GM12865 (cell line): Measurements from ENCODE around the gene UMODL1.

Experiments
- DNase-seq: peaks from one replicate; pipeline ENCODE4 v3.0.0; 2010; ENCODE audit warnings: low read depth
- H3K4me3 ChIP-seq: 2 replicates; pipeline ENCODE4 v1.5.1; 2011; ENCODE audit warnings: mild to moderate bottlenecking, low read depth, low read length, control low read depth
- TF ChIP-seq, protein P1 (sequence below): IDR thresholded peaks from 2 replicates; pipeline ENCODE4 v1.5.1; 2011; ENCODE audit warnings: low read length, control low read depth, low read depth, inconsistent platforms; ENCODE audit not compliant: insufficient read depth; ENCODE audit errors: missing control alignments

UMODL1 gene

GRCh38 chr21:42039470-42039901 lies 31.6 kb upstream of the UMODL1 start:
- no peak for DNase-seq
- no peak overlapping the region for H3K4me3 ChIP-seq
- TF ChIP-seq, protein P1, sequence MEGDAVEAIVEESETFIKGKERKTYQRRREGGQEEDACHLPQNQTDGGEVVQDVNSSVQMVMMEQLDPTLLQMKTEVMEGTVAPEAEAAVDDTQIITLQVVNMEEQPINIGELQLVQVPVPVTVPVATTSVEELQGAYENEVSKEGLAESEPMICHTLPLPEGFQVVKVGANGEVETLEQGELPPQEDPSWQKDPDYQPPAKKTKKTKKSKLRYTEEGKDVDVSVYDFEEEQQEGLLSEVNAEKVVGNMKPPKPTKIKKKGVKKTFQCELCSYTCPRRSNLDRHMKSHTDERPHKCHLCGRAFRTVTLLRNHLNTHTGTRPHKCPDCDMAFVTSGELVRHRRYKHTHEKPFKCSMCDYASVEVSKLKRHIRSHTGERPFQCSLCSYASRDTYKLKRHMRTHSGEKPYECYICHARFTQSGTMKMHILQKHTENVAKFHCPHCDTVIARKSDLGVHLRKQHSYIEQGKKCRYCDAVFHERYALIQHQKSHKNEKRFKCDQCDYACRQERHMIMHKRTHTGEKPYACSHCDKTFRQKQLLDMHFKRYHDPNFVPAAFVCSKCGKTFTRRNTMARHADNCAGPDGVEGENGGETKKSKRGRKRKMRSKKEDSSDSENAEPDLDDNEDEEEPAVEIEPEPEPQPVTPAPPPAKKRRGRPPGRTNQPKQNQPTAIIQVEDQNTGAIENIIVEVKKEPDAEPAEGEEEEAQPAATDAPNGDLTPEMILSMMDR: no peak

- TF ChIP-seq, protein P1: no peak
- no peak for DNase-seq
- no peak overlapping the region for H3K4me3 ChIP-seq
Observed at GRCh38 chr21:42039911-42040351, 31.2 kb upstream of the UMODL1 start.

- no peak for DNase-seq
- no peak overlapping the region for H3K4me3 ChIP-seq
- TF ChIP-seq, protein P1: no peak
Observed at GRCh38 chr21:42040411-42041180, 30.5 kb upstream of the UMODL1 start.

- DNase-seq: no peak
- H3K4me3 ChIP-seq: no peak overlapping the region
- TF ChIP-seq, protein P1: no peak
Observed at GRCh38 chr21:42041246-42041645, 29.9 kb upstream of the UMODL1 start.

DNA sequence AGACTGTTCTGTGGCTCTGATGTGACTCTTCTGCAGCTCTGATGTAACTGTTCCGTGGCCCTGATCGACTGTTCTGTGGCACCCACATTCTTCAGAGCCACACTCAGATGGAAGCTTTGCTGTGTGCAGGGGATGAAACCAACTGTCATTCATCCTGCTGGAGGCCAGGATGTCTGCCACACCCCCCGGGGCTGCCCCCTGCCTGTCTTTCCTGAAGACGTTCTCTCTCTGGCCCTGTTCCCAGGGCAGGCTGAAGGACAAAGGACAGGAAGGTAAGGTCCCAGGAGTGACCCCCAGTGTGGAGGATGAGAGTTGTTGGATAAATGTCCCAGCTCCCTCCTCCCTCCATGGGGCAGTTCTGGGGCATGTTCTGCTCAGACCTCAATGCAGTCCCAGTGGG lies 29.4 kb upstream of the UMODL1 start:
- no peak for DNase-seq
- H3K4me3 ChIP-seq: no peak overlapping the region
- TF ChIP-seq, protein P1: no peak

DNA sequence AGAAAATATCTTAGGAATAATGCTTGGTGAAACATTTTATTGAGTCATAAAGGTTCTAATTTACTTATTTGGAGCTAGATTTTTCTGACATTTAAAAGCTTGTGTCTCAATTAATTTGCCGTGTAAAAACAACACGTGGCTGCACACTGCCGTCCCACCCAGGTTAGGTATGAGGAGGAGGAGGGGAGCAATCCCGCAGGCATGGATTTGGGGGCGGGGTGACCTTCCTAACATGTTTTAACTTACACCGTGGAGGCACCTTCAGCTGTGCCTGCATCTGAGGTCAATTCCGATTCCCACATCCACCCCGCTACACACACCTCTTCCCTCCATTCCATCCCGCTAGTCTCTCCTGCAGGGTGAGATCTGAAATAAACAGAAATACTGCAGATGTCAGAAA lies 28.5 kb upstream of the UMODL1 start:
- no peak for DNase-seq
- TF ChIP-seq, protein P1: no peak
- H3K4me3 ChIP-seq: no peak overlapping the region

DNA sequence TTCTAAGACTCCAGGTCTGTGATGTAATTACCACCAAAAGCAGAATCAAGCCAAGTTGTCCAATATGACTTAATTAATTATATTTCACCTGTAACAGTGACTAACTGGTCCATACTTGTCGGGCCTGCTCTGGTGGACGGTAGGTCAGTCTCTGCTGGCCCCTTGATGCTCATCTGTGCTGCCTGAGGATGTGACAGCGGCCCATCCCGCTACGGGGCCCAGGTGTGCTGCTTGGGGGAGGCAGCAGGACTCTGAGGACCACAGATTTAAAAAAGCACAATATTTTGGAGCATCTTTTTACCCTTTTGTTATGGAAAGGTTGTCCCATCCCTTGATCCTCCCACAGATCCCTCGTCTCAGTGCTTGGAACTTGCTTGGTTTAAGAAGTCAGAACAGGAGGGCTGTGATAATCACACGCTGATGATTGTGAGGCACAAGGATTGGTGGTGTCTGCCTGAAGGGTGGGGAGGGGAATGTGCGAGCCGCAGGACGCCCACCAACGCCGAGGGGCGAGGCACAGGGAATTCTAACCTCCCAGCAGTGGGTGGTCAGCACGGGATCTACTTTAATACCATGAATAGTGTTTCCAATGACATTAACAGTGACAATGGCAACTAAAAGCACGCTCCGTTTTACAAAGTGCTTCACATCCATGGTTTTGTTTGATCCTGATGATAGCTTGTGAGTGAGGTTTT lies 27.8 kb upstream of the UMODL1 start:
- no peak overlapping the region for H3K4me3 ChIP-seq
- no peak for DNase-seq
- TF ChIP-seq, protein P1: no peak
